IMR-90 (cell line): ENCODE results near the gene BMP10. TPM values are rescaled to one million over a fixed set of nuclear protein-coding genes. Genes with fewer than 3 reads are reported as not detected.
A peak's percentile ranks its signal among the peaks of the same experiment; 100 is the strongest.

Source experiments
- ATAC-seq: fragments of 200-7000 bp; cut with Tn5 transposase; 2 replicates; pipeline ENCODE4 v1.9.1; 2020; ENCODE audit warnings: low read depth, mild to moderate bottlenecking, moderate library complexity
- BruUV-seq: library from RNA; stranded (reverse); fragments of 400-500 nt; replicated peaks from 2 replicates; lab custom pipeline; 2021; lab: Mats Ljungman, UMichigan
- CTCF ChIA-PET: fragments of 300-600 bp; formaldehyde crosslinking; extraction: SDS; loops from one replicate; lab custom pipeline; 2021; ENCODE audit warnings: antibody characterized with exemption; lab: Yijun Ruan, JAX
- POLR2A ChIA-PET: fragments of 300-600 bp; sonication (Branson Sonifier 250); formaldehyde crosslinking; loops from one replicate; lab custom pipeline; 2022; ENCODE audit warnings: antibody characterized with exemption; ENCODE audit not compliant: unreplicated experiment; lab: Charles Lee
- DNase-seq: peaks from one replicate; pipeline ENCODE4 v3.0.0; 2013
- H2AFZ ChIP-seq: replicated peaks from 2 replicates; pipeline ENCODE3; 2013; ENCODE audit warnings: low read length, mild to moderate bottlenecking; ENCODE audit not compliant: poor library complexity
- H2AK5ac ChIP-seq: 2 replicates; pipeline ENCODE4 v1.6.1; 2013; ENCODE audit warnings: low read depth, low read length, inconsistent platforms
- H2AK9ac ChIP-seq: replicated peaks from 2 replicates; pipeline ENCODE3; 2013; ENCODE audit warnings: mild to moderate bottlenecking, low read depth, low read length, moderate library complexity; ENCODE audit not compliant: poor library complexity
- H2BK120ac ChIP-seq: 2 replicates; pipeline ENCODE4 v1.6.1; 2013; ENCODE audit warnings: low read depth, low read length, inconsistent platforms
- H2BK15ac ChIP-seq: 3 replicates; pipeline ENCODE4 v1.6.1; 2013; ENCODE audit warnings: low read depth, low read length, inconsistent platforms
- H2BK20ac ChIP-seq: 2 replicates; pipeline ENCODE4 v1.6.1; 2013; ENCODE audit warnings: low read depth, mild to moderate bottlenecking, inconsistent platforms, low read length, moderate library complexity
- H2BK5ac ChIP-seq: 2 replicates; pipeline ENCODE4 v1.6.1; 2013; ENCODE audit warnings: mild to moderate bottlenecking, low read depth, low read length, inconsistent platforms; ENCODE audit not compliant: poor library complexity, severe bottlenecking
- H3K14ac ChIP-seq: replicated peaks from 2 replicates; pipeline ENCODE4 v1.6.1; 2013; ENCODE audit warnings: low read depth, low read length, inconsistent platforms
- H3K18ac ChIP-seq: 2 replicates; pipeline ENCODE4 v1.6.1; 2013; ENCODE audit warnings: low read depth, low read length, control low read depth
- H3K23ac ChIP-seq: 2 replicates; pipeline ENCODE4 v1.6.1; 2013; ENCODE audit warnings: low read depth, low read length, inconsistent platforms
- H3K27ac ChIP-seq: 2 replicates; pipeline ENCODE4 v1.5.1; 2013; ENCODE audit warnings: mild to moderate bottlenecking, control low read depth, low read length; ENCODE audit not compliant: insufficient read depth
- H3K27me3 ChIP-seq: 2 replicates; pipeline ENCODE4 v1.6.1; 2013; ENCODE audit warnings: low read length; ENCODE audit not compliant: control insufficient read depth, insufficient read depth
- H3K36me3 ChIP-seq: 2 replicates; pipeline ENCODE4 v1.6.1; 2013; ENCODE audit warnings: low read length, mixed read lengths; ENCODE audit not compliant: control insufficient read depth, insufficient read depth
- H3K4ac ChIP-seq: 2 replicates; pipeline ENCODE4 v1.6.1; 2013; ENCODE audit warnings: low read depth, low read length, inconsistent platforms
- H3K4me1 ChIP-seq: 2 replicates; pipeline ENCODE4 v1.6.1; 2013; ENCODE audit warnings: low read length, mixed read lengths; ENCODE audit not compliant: control insufficient read depth, insufficient read depth
- H3K4me2 ChIP-seq: 2 replicates; pipeline ENCODE4 v1.6.1; 2013; ENCODE audit warnings: low read depth, mild to moderate bottlenecking, control low read depth, low read length, moderate library complexity
- H3K4me3 ChIP-seq: 2 replicates; pipeline ENCODE4 v1.5.1; 2013; ENCODE audit warnings: low read depth, mild to moderate bottlenecking, control low read depth, low read length, moderate library complexity; ENCODE audit not compliant: insufficient read depth
- H3K56ac ChIP-seq: 2 replicates; pipeline ENCODE4 v1.6.1; 2013; ENCODE audit warnings: low read length, inconsistent platforms; ENCODE audit not compliant: insufficient read depth; ENCODE audit errors: extremely low read depth
- H3K79me1 ChIP-seq, 2 experiments: 2 replicates each; pipeline ENCODE4 v1.6.1; 2013; ENCODE audit warnings: low read length in 2 of 2, inconsistent platforms in 1 of 2, low read depth in 1 of 2
- H3K9ac ChIP-seq: 2 replicates; pipeline ENCODE4 v1.6.1; 2013; ENCODE audit warnings: low read depth, low read length, control low read depth
- H3K9me1 ChIP-seq: 2 replicates; pipeline ENCODE4 v1.6.1; 2013; ENCODE audit warnings: low read length, inconsistent platforms; ENCODE audit not compliant: insufficient read depth
- H3K9me3 ChIP-seq: 2 replicates; pipeline ENCODE4 v1.6.1; 2013; ENCODE audit warnings: low read length; ENCODE audit not compliant: control insufficient read depth, insufficient read depth
- H4K20me1 ChIP-seq: 2 replicates; pipeline ENCODE4 v1.6.1; 2013; ENCODE audit warnings: low read length, inconsistent platforms; ENCODE audit not compliant: insufficient read depth
- H4K5ac ChIP-seq: 2 replicates; pipeline ENCODE4 v1.6.1; 2013; ENCODE audit warnings: mild to moderate bottlenecking, low read depth, low read length, control low read depth
- H4K8ac ChIP-seq, 2 experiments: 2 replicates each; pipeline ENCODE4 v1.6.1; 2013; ENCODE audit warnings: low read depth in 2 of 2, low read length in 2 of 2, control low read depth in 1 of 2, inconsistent platforms in 1 of 2
- H4K91ac ChIP-seq: 2 replicates; pipeline ENCODE4 v1.6.1; 2013; ENCODE audit warnings: low read depth, low read length, inconsistent platforms; ENCODE audit not compliant: insufficient read depth
- POLR2A ChIP-seq: IDR thresholded peaks from 2 replicates; pipeline ENCODE4 v1.6.1; 2012; ENCODE audit warnings: mild to moderate bottlenecking, low read depth, low read length
- dilution Hi-C: fragments of 300-500 bp; cut with HindIII; formaldehyde crosslinking; loops from one replicate; pipeline ENCODE4 v1.14.3; 2018; ENCODE audit warnings: low sequenced_read_pairs; ENCODE audit not compliant: unreplicated experiment
- in situ Hi-C: fragments of 300-500 bp; cut with MboI; formaldehyde crosslinking; loops from 3 replicates; pipeline ENCODE4 v1.14.3; 2019; ENCODE audit warnings: low sequenced_read_pairs, inconsistent platforms, mixed read lengths
- intact Hi-C: fragments of 100-400 bp; cut with micrococcal nuclease; formaldehyde crosslinking; loops from 2 replicates; pipeline ENCODE4 v1.10.0; 2022
- polyA plus RNA-seq, 3 experiments: library from polyadenylated mRNA; depleted of rRNA; stranded (reverse); fragments of >200 nt; gene quantifications; 2 replicates each; pipeline ENCODE4 v1.2.3, GENCODE V29; 2012; ENCODE audit warnings: low replicate concordance in 1 of 3
- total RNA-seq: library from RNA; depleted of rRNA; stranded (reverse); fragments of >200 nt; gene quantifications from 2 replicates; pipeline ENCODE4 v1.2.3, GENCODE V29; 2012
- TF ChIP-seq, protein P1 (sequence below): fragments of 150-350 bp; IDR thresholded peaks from 2 replicates; pipeline ENCODE4 v1.6.1; 2016; ENCODE audit warnings: low read depth, mild to moderate bottlenecking, low read length, moderate library complexity, borderline replicate concordance

The BMP10 gene
- total and polyA plus RNA-seq, 2 of the 4 experiments (the other 2 are of a cell fraction), result not detected

DNA sequence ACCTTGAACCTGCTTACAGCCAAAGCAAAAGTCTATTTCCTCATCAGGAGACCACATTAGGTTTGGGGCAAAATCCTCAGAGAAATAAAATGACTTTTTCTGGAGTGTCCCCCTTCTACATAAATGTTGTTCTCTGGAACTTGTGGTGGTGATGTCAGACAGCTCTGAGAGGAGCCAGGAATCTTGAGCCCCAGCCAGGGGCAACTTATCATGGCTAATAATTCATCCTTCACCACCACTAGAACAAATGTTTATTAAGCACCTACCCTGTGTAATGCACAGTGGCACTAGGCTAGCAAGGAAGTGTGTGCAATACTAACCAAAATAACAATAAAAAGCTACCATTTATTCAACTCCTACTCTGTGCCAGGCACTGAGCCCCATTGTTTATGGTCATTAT lies 9.0 kb upstream of the BMP10 start:
- no peak overlapping the region; the same call in 1 of the 2 replicates for H3K4me2 ChIP-seq
- H3K9me3 ChIP-seq, result 0 out of 2 replicates have a peak, but pooled peaks cover 2% of the 10 kb centered on the region
- H2BK120ac ChIP-seq, result peak overlapping the region; percentile 77; the same call in 1 of the 2 replicates
- TF ChIP-seq, protein P1, sequence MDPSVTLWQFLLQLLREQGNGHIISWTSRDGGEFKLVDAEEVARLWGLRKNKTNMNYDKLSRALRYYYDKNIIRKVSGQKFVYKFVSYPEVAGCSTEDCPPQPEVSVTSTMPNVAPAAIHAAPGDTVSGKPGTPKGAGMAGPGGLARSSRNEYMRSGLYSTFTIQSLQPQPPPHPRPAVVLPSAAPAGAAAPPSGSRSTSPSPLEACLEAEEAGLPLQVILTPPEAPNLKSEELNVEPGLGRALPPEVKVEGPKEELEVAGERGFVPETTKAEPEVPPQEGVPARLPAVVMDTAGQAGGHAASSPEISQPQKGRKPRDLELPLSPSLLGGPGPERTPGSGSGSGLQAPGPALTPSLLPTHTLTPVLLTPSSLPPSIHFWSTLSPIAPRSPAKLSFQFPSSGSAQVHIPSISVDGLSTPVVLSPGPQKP, result no peak
- no peak for TF ChIP-seq POLR2A
- intact Hi-C loops (no loop called here), dilution Hi-C loops (no loop called here), in situ Hi-C loops (no loop called here)
- no peak overlapping the region for H3K56ac ChIP-seq
- H3K14ac ChIP-seq, result no peak overlapping the region
- no peak overlapping the region for H2AFZ ChIP-seq
- no peaks in the 10 kb centered on the region for H3K36me3 ChIP-seq
- ATAC-seq (no peak), DNase-seq (no peak)
- H4K91ac ChIP-seq, result no peak overlapping the region
- peaks cover 7% of the 10 kb centered on the region for H3K4me1 ChIP-seq
- no peak overlapping the region for H3K4me3 ChIP-seq
- no peak overlapping the region for H3K23ac ChIP-seq
- peak overlapping the region; percentile 23; the same call in 1 of the 2 replicates for H4K5ac ChIP-seq
- no peak overlapping the region for H2BK5ac ChIP-seq
- no peak overlapping the region; a peak in 1 of 4 replicates for H4K8ac ChIP-seq
- peak overlapping the region; percentile 50 for H2BK20ac ChIP-seq
- no peak overlapping the region for H3K9ac ChIP-seq
- H2BK15ac ChIP-seq, result peak overlapping the region; percentile 30; the same call in 1 of the 3 replicates
- ChIA-PET CTCF (interaction anchor here (1.4 kb wide), 2 partner anchors 10 to 46 kb away, joined by 3 to 5 read pairs; no protein-coding TSS in a partner anchor), POLR2A (no interaction called here)
- no peak overlapping the region for H2AK9ac ChIP-seq
- no peaks in the 10 kb centered on the region for H3K9me1 ChIP-seq
- no peaks in the 10 kb centered on the region for H3K79me1 ChIP-seq
- H3K27me3 ChIP-seq, result no peaks in the 10 kb centered on the region
- H2AK5ac ChIP-seq, result peak overlapping the region; percentile 15; the same call in 1 of the 2 replicates
- H3K4ac ChIP-seq, result no peak overlapping the region
- BruUV-seq, result no TSS peak
- H3K27ac ChIP-seq, result no peak overlapping the region
- H3K18ac ChIP-seq, result peak overlapping the region; percentile 48; the same call in 1 of the 2 replicates
- no peaks in the 10 kb centered on the region for H4K20me1 ChIP-seq
